HUDEP-2 (cell line): Measurements from ENCODE around the gene CAPN2.
A peak's percentile ranks its signal among the peaks of the same experiment; 100 is the strongest.

Source experiments
- DNase-seq, 76 experiments: peaks; one replicate each; lab custom pipeline; 2025; ENCODE audit not compliant: unreplicated experiment in 76 of 76; lab: John Stamatoyannopoulos, UW

The CAPN2 gene

GRCh38 chr1:223714849-223715603, 2.7 kb downstream of the CAPN2 start:
- no peak for DNase-seq

DNA sequence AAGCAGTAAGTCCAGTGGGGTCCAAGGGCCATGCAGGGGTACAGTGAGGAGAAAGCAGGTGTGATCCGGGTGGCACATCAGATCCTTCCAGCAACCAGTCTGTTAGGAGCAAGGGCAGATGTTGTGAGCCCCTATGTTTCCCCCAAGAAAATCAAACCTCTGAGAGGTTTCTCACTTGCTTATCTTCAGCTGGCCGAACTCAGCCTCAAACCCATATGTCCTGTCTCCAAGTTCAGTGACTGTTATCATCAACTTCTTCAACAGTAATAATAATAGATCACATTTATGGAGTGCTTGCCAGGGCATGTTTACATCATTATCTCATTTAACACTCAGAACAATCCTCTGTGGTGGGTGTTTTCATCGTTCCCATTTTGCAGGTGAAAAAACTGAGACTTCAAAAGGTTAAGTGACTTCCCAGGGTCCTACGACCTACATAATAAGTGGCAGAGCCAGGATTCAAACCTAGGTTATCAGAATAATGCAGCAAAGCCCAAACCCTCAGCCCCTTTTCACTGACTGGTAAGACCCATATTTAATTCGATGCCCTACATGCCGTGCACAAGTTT, 3.3 kb downstream of the CAPN2 start:
- no peak for DNase-seq

DNA sequence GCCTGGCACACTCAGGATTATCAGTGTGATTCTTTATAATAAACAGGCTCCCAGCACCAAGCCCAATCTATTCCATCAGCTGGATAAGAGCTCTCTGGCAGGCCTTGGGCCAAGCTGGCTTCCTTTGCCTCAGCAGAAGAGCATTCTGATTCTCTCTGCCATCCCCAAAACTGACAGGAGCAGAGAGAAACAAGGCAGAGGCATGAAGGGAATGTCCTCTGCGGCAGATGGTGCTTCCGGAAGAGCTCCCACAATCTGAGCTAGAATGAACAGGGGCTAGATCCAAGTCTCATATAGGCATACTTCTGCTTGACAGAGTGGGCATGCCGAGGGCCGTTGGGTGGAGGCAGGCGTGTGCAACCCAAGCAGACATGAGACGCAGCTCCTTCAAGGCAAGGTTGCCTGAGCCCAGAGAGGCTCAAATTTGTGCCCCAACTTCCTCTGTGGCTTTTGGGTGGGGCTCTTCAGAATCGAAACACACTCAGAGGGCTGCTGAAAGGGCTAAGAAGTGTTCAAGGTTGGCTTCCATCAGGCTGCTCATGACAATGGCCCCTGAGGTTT, 4.0 kb downstream of the CAPN2 start:
- DNase-seq = peak in 2 of 76 experiments; percentile 4 to 26

DNA sequence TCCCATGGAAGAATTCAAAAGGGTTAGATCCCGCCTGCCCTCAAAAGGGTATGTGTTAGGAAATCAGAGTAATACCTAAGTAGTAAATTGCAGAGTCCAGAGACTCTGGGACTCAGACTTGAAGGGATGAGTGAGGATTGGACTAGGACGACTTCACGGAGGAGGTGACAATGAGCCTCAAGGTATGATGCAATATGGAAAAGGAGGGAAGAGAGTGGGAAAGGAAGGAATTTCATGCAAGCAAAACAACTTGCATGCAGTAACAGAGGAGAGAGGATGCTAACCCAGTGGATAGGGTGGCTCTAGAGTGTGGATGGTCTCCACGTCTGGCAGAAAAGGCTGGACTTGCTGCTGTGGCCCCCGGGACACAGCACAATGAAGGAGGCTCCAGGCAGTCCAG, 4.8 kb downstream of the CAPN2 start:
- DNase-seq = no peak

DNA sequence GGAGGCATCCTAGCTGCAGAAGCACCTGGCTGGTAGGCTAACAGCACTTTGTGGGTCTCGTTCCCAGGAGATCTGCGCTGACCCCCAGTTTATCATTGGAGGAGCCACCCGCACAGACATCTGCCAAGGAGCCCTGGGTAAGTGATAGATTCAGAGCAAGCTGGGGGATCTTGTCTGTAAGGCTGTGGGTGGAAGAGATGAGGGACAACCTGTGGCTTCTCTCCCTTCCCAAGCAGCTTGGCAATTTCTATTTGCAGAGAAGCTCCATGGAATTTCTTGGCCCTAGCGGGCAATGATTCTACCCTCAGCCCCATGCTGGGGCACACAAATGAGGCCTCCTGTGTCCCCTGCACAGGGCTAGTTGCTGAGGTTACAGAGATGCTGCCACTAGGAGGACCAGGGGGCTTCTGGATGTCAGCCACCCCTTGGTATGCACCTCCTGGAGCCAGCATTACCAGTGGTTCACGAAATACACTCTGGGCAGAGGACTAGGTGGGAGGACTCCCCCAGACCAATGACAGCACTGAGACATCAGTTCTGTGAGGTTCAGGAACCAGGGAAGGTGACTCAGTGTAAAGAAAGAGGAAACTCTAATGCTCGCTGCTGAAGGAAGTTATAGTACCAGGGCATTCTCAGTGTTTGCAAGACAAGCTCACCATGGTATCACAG, 5.5 kb downstream of the CAPN2 start:
- no peak for DNase-seq

- DNase-seq = no peak
These were observed 6.5 kb downstream of the CAPN2 start for GRCh38 chr1:223718850-223719249.

GRCh38 chr1:223720971-223721591, 8.7 kb downstream of the CAPN2 start:
- no peak for DNase-seq

GRCh38 chr1:223721658-223722607, 9.6 kb downstream of the CAPN2 start:
- DNase-seq = no peak

GRCh38 chr1:223723351-223723904, 11.1 kb downstream of the CAPN2 start:
- no peak for DNase-seq

- DNase-seq = no peak
These were observed 12.0 kb downstream of the CAPN2 start for GRCh38 chr1:223724376-223724775.

DNA sequence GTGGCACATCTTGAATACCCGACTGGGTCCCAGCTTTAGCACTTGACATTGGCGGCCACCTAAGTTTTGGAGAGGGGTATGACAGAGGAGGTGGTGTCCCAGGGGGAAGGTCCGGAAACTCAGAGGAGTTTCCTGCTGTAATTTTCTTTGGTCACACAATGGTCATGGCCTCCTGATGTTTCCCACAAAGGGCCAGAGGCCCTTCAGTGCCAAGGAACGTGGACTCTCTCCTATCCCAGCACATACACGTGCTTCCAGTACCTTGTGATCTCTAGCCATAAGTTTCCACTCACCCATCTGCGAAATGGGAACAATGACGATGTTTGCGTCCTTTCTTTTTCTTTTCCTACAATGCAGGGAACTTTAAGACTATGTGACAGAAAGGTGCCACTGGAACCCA, 13.2 kb downstream of the CAPN2 start:
- no peak for DNase-seq

GRCh38 chr1:223726380-223727001, 14.2 kb downstream of the CAPN2 start:
- DNase-seq = peak in 55 of 76 experiments; percentile 5 to 70 (median 37)

DNA sequence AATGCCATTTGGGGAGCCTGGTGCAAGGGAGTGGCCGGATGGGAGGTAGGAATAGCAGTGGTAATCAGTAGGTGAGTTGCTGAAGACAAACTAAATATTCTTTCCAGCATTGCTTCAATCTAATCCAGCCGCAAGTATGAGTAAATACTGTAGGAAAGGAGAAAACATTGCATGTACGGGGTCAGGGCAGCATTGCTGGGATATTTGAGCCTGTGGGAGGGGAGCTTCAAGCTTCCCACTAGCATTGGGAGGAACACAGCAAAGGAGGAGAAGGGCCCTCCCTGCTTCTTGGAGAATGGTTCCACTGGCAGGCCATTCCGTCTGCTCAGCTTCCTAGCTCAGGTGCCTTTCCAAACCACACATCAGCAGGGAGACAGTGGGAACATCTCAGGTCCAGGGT, 15.2 kb downstream of the CAPN2 start:
- DNase-seq = no peak

DNA sequence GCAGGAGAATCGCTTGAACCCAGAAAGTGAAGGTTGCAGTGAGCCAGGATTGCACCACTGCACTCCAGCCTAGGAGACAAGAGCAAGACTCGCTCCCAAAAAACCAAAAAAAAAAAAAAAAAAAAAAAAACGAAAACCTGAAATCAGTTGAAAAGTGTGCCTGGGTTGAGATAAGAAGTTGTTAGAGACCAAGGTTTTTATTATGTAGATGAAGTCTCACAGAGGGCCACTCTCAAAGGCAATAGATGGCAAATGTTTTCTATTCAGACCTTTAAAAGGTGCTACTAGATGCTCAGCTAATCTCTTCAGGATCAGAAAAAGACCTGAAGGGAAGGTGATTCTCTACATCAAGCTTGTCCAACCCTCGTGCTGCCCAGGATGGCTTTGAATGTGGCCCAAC, 17.6 kb downstream of the CAPN2 start:
- no peak for DNase-seq

DNA sequence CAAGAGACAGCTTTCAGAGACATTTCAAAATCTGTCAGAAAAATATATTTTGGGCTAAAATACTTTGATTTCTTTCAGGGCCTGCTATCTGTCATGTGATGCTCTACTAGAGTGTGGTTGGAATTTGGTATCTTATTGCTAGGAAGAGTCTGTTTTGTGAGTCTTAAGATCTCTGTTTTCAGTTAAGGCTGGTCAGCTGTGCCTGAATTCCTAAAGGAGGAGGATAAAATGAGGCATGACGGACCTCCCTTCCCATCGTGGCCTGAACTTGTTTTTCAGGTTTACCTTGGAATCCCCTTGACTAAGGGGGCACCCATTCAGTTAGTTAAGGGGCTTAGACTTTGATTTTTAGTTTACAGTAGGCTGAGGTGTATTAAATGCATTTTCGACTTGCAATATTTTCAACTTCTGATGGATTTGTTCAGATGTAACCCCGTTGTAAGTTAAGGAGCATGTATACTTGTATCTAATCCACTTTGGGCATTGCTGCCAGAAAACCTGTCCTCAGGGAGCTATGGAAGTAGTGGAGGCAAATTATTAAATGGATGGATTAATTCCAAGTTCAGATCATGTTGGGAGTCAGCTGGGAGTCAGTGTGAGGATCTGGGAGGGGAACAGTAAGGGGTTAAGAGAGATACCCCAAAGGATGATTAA, 18.3 kb downstream of the CAPN2 start:
- DNase-seq = no peak

DNA sequence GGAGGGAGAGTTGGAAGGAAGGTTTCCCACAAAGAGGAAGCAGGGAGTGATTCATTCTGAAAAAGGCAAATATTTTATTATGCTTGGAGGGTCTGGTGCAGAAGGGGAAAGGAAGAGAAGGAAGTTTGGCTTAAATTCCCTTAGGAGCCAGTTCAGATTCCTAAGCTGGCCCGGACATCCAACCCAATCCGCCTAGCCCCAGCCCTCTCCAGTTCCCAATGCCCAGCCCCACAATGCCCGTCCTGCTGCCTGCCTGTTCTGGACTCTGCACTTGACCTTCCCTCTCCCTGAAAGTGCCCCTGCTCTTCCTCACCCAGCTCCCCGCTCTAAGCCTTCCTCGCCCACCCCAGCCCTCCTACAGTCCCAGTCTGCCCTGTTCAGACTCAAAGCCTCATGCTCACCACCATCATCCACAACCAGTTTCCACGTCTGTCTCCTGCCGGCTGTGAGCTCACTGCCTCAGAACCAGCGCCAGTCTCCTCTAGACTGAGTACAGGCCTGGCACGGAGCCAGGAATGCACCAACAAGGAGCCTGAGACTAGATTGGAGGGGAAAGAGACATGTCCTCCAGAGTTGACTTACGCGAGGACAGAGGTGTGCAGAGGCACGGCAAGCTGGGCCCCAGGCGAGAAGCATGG, 18.9 kb downstream of the CAPN2 start:
- DNase-seq = peak in 2 of 76 experiments; percentile 4 to 14

DNA sequence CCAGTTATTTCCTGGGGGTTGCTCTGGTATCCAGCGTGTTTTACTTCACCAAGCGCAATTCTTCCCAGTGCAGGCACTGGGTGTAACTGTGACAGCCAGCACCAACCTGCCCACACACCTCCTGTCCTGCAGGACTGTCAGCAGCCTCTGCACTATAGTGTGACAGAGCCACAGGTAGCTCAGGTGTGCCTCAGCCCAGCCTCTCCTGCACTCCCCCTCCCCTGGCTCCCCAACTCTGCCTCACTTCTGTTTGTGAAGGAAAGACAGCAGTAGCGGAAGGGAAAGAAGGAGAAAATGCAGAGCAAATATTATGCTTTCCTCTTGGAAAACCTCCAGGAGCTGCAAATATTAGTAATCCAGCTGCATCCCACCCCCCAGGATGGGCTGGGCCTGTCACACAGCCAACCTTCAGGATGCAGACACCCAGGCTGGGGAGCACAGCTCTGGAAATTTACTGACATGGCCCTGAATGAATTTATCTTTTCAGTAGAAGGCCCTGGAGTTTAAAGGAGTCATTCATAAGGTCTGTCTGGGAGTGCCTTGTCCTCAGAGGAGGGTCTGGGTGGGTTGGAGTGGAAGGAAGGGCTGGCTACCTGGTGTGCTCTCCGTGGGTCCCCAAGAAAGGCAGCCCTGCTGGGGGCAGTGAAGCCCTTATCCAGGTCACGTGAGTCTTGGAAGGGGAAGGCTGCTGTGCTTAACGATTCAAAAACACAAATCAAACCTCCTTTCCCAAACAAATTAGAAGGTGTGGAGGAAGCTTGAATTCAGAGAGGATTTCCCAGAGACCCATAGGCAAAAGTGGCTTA, 20.9 kb downstream of the CAPN2 start:
- no peak for DNase-seq
